HL-60 (cell line): ENCODE results near the gene TMEM41B.

ENCODE experiments used
- DNase-seq, 2 experiments: peaks; one replicate each; pipeline ENCODE4 v3.0.0-alpha.2; 2010 to 2020; ENCODE audit warnings: low read depth in 1 of 2, low spot score in 1 of 2
- H3K27ac ChIP-seq: fragments of 250-450 bp; sonication (Bioruptor Pico); replicated peaks from 2 replicates; pipeline ENCODE4 v1.5.1; 2020; ENCODE audit warnings: mild to moderate bottlenecking, moderate library complexity
- H3K27me3 ChIP-seq: fragments of 250-450 bp; sonication (Bioruptor Pico); 2 replicates; pipeline ENCODE4 v1.5.1; 2021; ENCODE audit warnings: mild to moderate bottlenecking, moderate library complexity; ENCODE audit not compliant: insufficient read depth, poor library complexity, severe bottlenecking
- H3K4me3 ChIP-seq: replicated peaks from 2 replicates; pipeline ENCODE4 v1.5.1; 2011; ENCODE audit warnings: mild to moderate bottlenecking, control low read depth, low read length; ENCODE audit not compliant: insufficient read depth
- CTCF ChIP-seq: IDR thresholded peaks from one replicate; pipeline ENCODE4 v1.5.1; 2011; ENCODE audit warnings: low read length, control low read depth, inconsistent platforms; ENCODE audit not compliant: insufficient read depth
- GABPA ChIP-seq: IDR thresholded peaks from 2 replicates; pipeline ENCODE4 v1.6.1; 2012; ENCODE audit warnings: low read depth
- POLR2AphosphoS5 ChIP-seq: IDR thresholded peaks from 2 replicates; pipeline ENCODE4 v1.6.1; 2012; ENCODE audit warnings: low read depth
- REST ChIP-seq: IDR thresholded peaks from 2 replicates; pipeline ENCODE4 v1.6.1; 2012; ENCODE audit warnings: low read depth; ENCODE audit not compliant: insufficient replicate concordance
- SPI1 ChIP-seq: IDR thresholded peaks from 2 replicates; pipeline ENCODE4 v1.6.1; 2012; ENCODE audit warnings: low read depth, mild to moderate bottlenecking, borderline replicate concordance

The TMEM41B gene

DNA sequence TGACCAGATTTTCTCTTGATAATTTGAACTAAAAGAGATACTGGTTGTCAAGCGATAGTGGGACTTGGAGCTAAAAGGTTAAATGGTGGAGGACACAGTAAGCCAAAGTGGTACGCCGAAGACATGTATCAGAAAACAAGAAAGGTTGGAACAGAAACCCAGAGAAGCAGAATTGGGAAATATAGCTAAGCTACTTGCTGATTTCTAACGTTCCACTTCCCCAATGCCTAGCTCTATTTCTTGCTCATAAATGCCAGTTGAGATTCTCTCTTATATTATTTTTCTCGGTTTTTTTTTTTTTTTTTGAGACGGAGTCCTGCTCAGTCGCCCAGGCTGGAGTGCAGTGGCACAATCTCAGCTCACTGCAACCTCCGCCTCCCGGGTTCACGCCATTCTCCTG, 12.7 kb downstream of the TMEM41B start:
- peak; percentile 72 for TF ChIP-seq SPI1
- no peak for TF ChIP-seq REST
- DNase-seq: peak in 1 of 2 experiments; percentile 12
- Histone ChIP-seq H3K27me3 (no peaks in the 10 kb centered on the region), H3K27ac (0 out of 2 replicates have a peak overlapping the region, but pooled peaks have one; percentile 4), H3K4me3 (no peak overlapping the region)

DNA sequence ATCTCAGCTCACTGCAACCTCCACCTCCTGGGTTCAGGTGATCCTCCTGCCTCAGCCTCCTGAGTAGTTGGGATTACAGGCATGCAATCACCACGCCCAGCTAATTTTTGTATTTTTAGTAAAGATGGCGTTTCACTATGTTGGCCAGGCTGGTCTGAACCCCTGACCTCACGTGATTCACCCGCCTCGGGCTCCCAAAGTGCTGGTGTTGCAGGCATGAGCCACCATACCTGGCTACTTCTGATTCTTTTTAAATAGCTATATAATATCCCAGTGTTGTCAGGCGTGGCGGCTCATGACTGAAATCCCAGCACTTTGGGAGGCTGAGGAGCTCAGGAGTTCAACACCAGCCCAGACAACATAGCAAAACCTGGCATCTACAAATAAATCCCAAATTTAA, 20.7 kb downstream of the TMEM41B start:
- no peak for TF ChIP-seq CTCF
- TF ChIP-seq SPI1: no peak
- TF ChIP-seq GABPA: no peak
- no peak for TF ChIP-seq POLR2AphosphoS5
- no peak for TF ChIP-seq REST
- Histone ChIP-seq H3K4me3 (no peak overlapping the region), H3K27me3 (no peaks in the 10 kb centered on the region), H3K27ac (no peak overlapping the region)
- DNase-seq: no peak

GRCh38 chr11:9285850-9286587, 28.4 kb downstream of the TMEM41B start:
- Histone ChIP-seq H3K27me3 (no peaks in the 10 kb centered on the region), H3K27ac (no peak overlapping the region), H3K4me3 (no peak overlapping the region)
- TF ChIP-seq REST: no peak
- no peak for TF ChIP-seq CTCF
- TF ChIP-seq SPI1: no peak
- no peak for TF ChIP-seq GABPA
- no peak for TF ChIP-seq POLR2AphosphoS5
- DNase-seq: no peak
